K562 (cell line): ENCODE results near the gene ADNP. TPM values are rescaled to one million over a fixed set of nuclear protein-coding genes. Genes with fewer than 3 reads are reported as not detected.
A peak's percentile ranks its signal among the peaks of the same experiment; 100 is the strongest.

Experiments used
- CREB5 ChIP-seq: fragments of 250-450 bp; sonication (Bioruptor Pico); IDR thresholded peaks from 2 replicates; pipeline ENCODE4 v1.5.0; 2020; ENCODE audit warnings: mild to moderate bottlenecking
- ILF3 ChIP-seq: fragments of 450-650 bp; IDR thresholded peaks from 2 replicates; pipeline ENCODE4 v1.6.1; 2018; ENCODE audit warnings: antibody characterized with exemption, mild to moderate bottlenecking, moderate library complexity, borderline replicate concordance
- MITF ChIP-seq: IDR thresholded peaks from 2 replicates; pipeline ENCODE4 v1.6.1; 2014; ENCODE audit warnings: antibody characterized with exemption
- ZBTB40 ChIP-seq, 2 experiments: fragments of 450-650 bp in 1 of 2; sonication (generic) in 1 of 2; formaldehyde crosslinking in 1 of 2; IDR thresholded peaks; 2 replicates each; pipeline versions ENCODE4 v1.7.1 to v1.9.0; 2016 to 2022; ENCODE audit warnings: inconsistent platforms in 1 of 2, mild to moderate bottlenecking in 1 of 2, missing genetic modification reagents in 1 of 2
- ZFP36 ChIP-seq: fragments of 150-350 bp; IDR thresholded peaks from 2 replicates; pipeline ENCODE4 v1.6.1; 2018; ENCODE audit warnings: low read length, low read depth; ENCODE audit not compliant: partially characterized antibody
- ZKSCAN8 ChIP-seq: fragments of 200-800 bp; sonication (Bioruptor generic); IDR thresholded peaks from 2 replicates; pipeline ENCODE4 v1.6.1; 2016; ENCODE audit warnings: missing genetic modification characterization, missing compliant biosample characterization
- ZMIZ1 ChIP-seq, 2 experiments: fragments of 150-350 bp in 1 of 2; IDR thresholded peaks; 2 replicates each; pipeline ENCODE4 v1.6.1; 2012 to 2016; ENCODE audit warnings: low read depth in 2 of 2, low read length in 2 of 2, mild to moderate bottlenecking in 1 of 2, moderate library complexity in 1 of 2
- ZNF408 ChIP-seq: fragments of 250-450 bp; sonication (Bioruptor Pico); IDR thresholded peaks from 2 replicates; pipeline ENCODE4 v1.4.0; 2020; ENCODE audit warnings: low read depth, mild to moderate bottlenecking, moderate library complexity
- ZSCAN32 ChIP-seq: fragments of 450-650 bp; formaldehyde crosslinking; IDR thresholded peaks from 2 replicates; pipeline ENCODE4 v1.4.0; 2020; ENCODE audit warnings: mild to moderate bottlenecking, moderate library complexity
- polyA plus RNA-seq, 8 experiments: library from polyadenylated mRNA; depleted of rRNA in 4 of 8; stranded (reverse) in 5 of 8; unstranded in 3 of 8; fragments of >200 nt; fragmentation: Nextera tagmentation in 2 of 8; fragmentation: Illumina TruSeq in 1 of 8; extraction: Ambion mirVana in 2 of 8; extraction: Trizol in 1 of 8; gene quantifications; 2 replicates each; pipeline versions ENCODE4 v1.2.1 to v1.2.3, GENCODE V29; 2011 to 2014; ENCODE audit warnings: inconsistent platforms in 1 of 8, missing spikeins in 1 of 8
- total RNA-seq, 7 experiments: library from RNA; depleted of rRNA in 6 of 7; stranded (reverse); fragments of >200 nt in 6 of 7; fragmentation: Illumina TruSeq in 2 of 7; extraction: Trizol in 2 of 7; gene quantifications; 2 replicates each; pipeline versions ENCODE4 v1.2.1 to v1.2.3, GENCODE V29; 2011 to 2021; ENCODE audit warnings: low replicate concordance in 1 of 7

The ADNP gene
- total and polyA plus RNA-seq, 9 of the 15 experiments (the other 6 are each of a cell fraction or from before 2014, with no cell fraction given), result 17.8 to 59.9 (median 25.3) TPM

- TF ChIP-seq ZKSCAN8 (CRISPR knock-in tag), result no peak; the same call in none of the 2 replicates
- TF ChIP-seq ZFP36, result peak; percentile 24
- peak; percentile 81 for TF ChIP-seq MITF
- 0 out of 4 replicates have a peak, but pooled peaks of 1 of the 2 experiments have one; percentile 56 for TF ChIP-seq ZMIZ1 (IDR thresholded peaks at IDR 0.05; ENCODE audit: low read depth in 2 of 2, low read length in 2 of 2)
- no peak for TF ChIP-seq ZSCAN32
- no peak for TF ChIP-seq ZNF408 (CRISPR knock-in tag)
- peak; percentile 81 for TF ChIP-seq ZBTB40 (IDR thresholded peaks at IDR 0.05)
- TF ChIP-seq ZBTB40 (CRISPR knock-in tag; IDR thresholded peaks at IDR 0.05), result peak; percentile 54; the same call in 1 of the 2 replicates
- TF ChIP-seq CREB5 (CRISPR knock-in tag), result no peak
- TF ChIP-seq ILF3, result peak; percentile 82; the same call in 1 of the 2 replicates
Observed at GRCh38 chr20:50931306-50932015, at the start of gene ADNP (continued).
